ENCODE measurements around the gene HSCB. TPM values are rescaled to one million over a fixed set of nuclear protein-coding genes. Genes with fewer than 3 reads are reported as not detected.
A peak's percentile ranks its signal among the peaks of the same experiment; 100 is the strongest.
"Not testable (repeated sequence)": the region's sequence is repeated elsewhere in the genome, so short reads cannot be mapped to it uniquely, and the experiment has no call there.

Gene HSCB
- total and polyA plus RNA-seq, 3 experiments from 2014 or later: 10.9 to 14.6 (median 12.6) TPM

DNA sequence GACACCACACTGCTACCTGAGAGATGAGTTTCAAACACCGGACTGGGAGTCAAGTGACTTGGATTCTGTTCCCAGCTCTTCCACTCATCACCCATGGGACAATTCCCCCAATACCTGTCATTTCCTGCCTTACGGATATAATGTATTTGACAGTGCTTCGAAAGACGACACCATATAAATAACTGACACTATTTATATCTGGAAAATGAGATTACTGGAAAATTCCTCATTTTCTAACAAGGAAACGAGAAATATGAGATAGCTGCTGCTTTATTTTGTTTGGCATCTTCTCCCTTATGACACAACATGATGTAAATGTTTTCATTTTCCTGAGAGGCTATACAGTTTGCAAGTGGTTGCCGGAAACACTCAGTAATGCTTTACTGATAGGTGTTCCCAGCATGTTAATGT lies 8.6 kb downstream of the HSCB start:
- H3K27ac Mint-ChIP-seq: no peak overlapping the region
- Histone ChIP-seq H3K4me1 (ENCODE audit: insufficient read depth, low read length) (no peaks in the 10 kb centered on the region), H3K4me3 (ENCODE audit: low read length) (no peak overlapping the region), H3K27ac (ENCODE audit: low read depth, low read length) (no peak overlapping the region), H3K36me3 (ENCODE audit: insufficient read depth, low read length) (peaks cover 14% of the 10 kb centered on the region), H3K9me3 (ENCODE audit: low read length) (no peaks in the 10 kb centered on the region), H3K27me3 (ENCODE audit: insufficient read depth, low read length, poor library complexity, severe bottlenecking) (no peaks in the 10 kb centered on the region)
- no peaks in the 10 kb centered on the region for H3K27me3 Mint-ChIP-seq
- ChIA-PET POLR2A (no interaction called here), CTCF (interaction anchor here (1.1 to 1.2 kb wide), 2 partner anchors 50 to 52 kb away, joined by 3 to 4 read pairs; partner anchors contain the start of gene XBP1)
- peaks cover 14 to 17% (median 16%) of the 10 kb centered on the region in 3 donors for H3K4me1 Mint-ChIP-seq
- H3K36me3 Mint-ChIP-seq: peaks cover 0 to 41% (median 7%) of the 10 kb centered on the region in 3 donors
- no peak for DNase-seq
- no peaks in the 10 kb centered on the region for H3K9me3 Mint-ChIP-seq
- H3K4me3 Mint-ChIP-seq: no peak overlapping the region

DNA sequence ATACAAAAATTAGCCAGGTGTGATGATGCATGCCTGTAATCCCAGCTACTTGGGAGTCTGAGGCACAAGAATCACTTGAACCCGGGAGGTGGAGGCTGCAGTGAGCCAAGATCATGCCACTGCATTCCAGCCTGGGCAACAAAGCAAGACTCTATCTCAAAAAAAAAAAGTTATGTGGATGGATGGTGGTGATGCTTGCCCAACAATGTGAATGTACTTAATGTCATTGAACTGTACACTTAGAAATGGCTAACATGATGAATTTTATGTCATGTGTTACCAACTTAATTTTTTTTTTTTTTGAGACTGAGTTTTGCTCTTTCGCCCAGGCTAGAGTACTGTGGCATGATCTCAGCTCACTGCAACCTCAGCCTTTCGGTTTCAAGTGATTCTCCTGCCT lies 12.7 kb downstream of the HSCB start:
- CTCF ChIA-PET; H3K4me1 Mint-ChIP-seq; H3K36me3 ChIP-seq (ENCODE audit: insufficient read depth, low read length); H3K27ac ChIP-seq (ENCODE audit: low read depth, low read length); H3K4me1 ChIP-seq (ENCODE audit: insufficient read depth, low read length); H3K27me3 ChIP-seq (ENCODE audit: insufficient read depth, low read length, poor library complexity, severe bottlenecking); H3K4me3 ChIP-seq (ENCODE audit: low read length); H3K27ac Mint-ChIP-seq; DNase-seq; H3K27me3 Mint-ChIP-seq; H3K4me3 Mint-ChIP-seq; H3K9me3 ChIP-seq (ENCODE audit: low read length); H3K9me3 Mint-ChIP-seq; POLR2A ChIA-PET: not testable (repeated sequence)
- peaks cover 0 to 25% (median 6%) of the 10 kb centered on the region in 3 donors for H3K36me3 Mint-ChIP-seq

DNA sequence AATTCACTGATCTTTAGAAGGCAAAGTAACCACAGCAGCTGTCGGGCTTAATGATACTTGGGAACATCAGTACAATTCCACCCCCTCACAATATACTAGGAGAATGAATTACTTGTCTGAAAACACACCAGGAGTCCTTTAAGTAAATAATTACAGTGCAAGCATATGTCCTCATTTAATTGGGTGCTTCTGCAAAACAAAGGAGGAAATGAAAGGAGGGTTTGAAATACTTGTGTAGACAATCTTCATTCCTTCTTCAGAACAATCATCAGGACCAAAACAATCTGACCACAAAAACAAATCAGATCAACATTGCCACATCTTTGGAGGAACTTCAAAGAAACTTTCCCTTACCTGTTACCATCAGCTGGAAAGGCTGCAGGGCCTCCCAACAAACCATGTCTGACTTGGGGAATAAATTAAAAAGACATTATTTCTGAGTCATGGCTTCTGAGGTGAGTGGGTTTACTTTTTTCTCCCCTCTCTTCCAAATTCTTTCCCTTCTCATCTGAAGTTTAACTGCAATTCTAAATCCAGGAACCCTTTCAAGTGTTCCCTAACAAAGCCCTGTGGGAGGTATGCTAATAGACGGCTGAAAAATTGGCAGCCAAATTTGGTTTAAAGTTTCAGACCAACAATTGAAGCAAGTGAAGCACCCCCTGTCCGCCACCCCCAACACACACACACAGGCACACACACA lies 18.2 kb downstream of the HSCB start:
- Mint-ChIP-seq H3K36me3 (peaks cover 0 to 7% (median 3%) of the 10 kb centered on the region in 3 donors), H3K4me1 (no peaks in the 10 kb centered on the region), H3K4me3 (no peak overlapping the region), H3K27ac (peak overlapping the region in 1 of 8 donors; percentile 26), H3K27me3 (peaks cover 0 to 3% of the 10 kb centered on the region in 2 donors), H3K9me3 (no peaks in the 10 kb centered on the region)
- no peaks in the 10 kb centered on the region for H3K36me3 ChIP-seq (ENCODE audit: insufficient read depth, low read length)
- DNase-seq: no peak
- no peaks in the 10 kb centered on the region for H3K9me3 ChIP-seq (ENCODE audit: low read length)
- H3K27ac ChIP-seq (ENCODE audit: low read depth, low read length): no peak overlapping the region
- H3K4me3 ChIP-seq (ENCODE audit: low read length): no peak overlapping the region
- POLR2A ChIA-PET: interaction anchor here (0.6 kb wide), 1 partner anchor 13 kb away, joined by 3 read pairs; no protein-coding TSS in a partner anchor
- H3K4me1 ChIP-seq (ENCODE audit: insufficient read depth, low read length): no peaks in the 10 kb centered on the region
- CTCF ChIA-PET: no interaction called here
- no peaks in the 10 kb centered on the region for H3K27me3 ChIP-seq (ENCODE audit: insufficient read depth, low read length, poor library complexity, severe bottlenecking)

DNA sequence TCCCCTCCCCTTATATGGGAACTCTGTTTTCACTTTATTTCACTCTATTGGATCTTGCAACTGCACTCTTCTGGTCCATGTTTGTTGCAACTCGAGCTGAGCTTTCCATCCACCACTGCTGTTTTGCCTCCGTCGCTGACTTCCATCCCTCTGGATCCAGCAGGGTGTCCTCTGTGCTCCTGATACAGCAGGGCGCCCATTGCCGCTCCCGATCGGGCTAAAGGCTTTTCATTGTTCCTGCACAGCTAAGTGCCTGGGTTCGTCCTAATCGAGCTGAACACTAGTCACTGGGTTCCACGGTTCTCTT lies 19.6 kb downstream of the HSCB start:
- no peak overlapping the region for H3K4me3 ChIP-seq (ENCODE audit: low read length)
- Mint-ChIP-seq H3K36me3 (peaks cover 0 to 7% (median 3%) of the 10 kb centered on the region in 3 donors), H3K9me3 (no peaks in the 10 kb centered on the region), H3K4me1 (no peaks in the 10 kb centered on the region), H3K4me3 (no peak overlapping the region), H3K27ac (peak overlapping the region in 1 of 8 donors; percentile 46), H3K27me3 (peaks cover 0 to 3% of the 10 kb centered on the region in 2 donors)
- ChIA-PET CTCF (no interaction called here), POLR2A (no interaction called here)
- H3K4me1 ChIP-seq (ENCODE audit: insufficient read depth, low read length): no peaks in the 10 kb centered on the region
- no peak for DNase-seq
- no peaks in the 10 kb centered on the region for H3K9me3 ChIP-seq (ENCODE audit: low read length)
- no peak overlapping the region for H3K27ac ChIP-seq (ENCODE audit: low read depth, low read length)
- no peaks in the 10 kb centered on the region for H3K36me3 ChIP-seq (ENCODE audit: insufficient read depth, low read length)
- H3K27me3 ChIP-seq (ENCODE audit: insufficient read depth, low read length, poor library complexity, severe bottlenecking): no peaks in the 10 kb centered on the region

DNA sequence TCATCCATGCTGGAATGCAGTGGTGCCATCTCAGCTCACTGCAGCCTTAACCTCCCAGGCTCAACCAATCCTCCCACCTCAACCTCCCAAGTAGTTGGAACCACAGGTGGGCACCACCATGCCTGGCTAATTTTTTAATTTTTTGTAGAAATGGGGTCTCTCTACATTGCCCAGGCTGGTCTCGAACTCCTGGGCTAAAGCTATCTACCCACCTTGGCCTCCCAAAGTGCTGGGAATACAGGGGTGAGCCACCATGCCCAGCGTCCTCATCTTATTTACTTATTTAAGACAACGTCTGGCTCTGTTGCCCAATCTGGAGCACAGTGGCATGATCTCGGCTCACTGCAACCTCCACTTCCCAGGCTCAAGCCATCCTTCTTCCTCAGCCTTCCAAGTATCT lies 20.2 kb downstream of the HSCB start:
- H3K27ac ChIP-seq (ENCODE audit: low read depth, low read length); H3K4me1 ChIP-seq (ENCODE audit: insufficient read depth, low read length); H3K4me3 ChIP-seq (ENCODE audit: low read length); CTCF ChIA-PET; H3K36me3 Mint-ChIP-seq; H3K27me3 ChIP-seq (ENCODE audit: insufficient read depth, low read length, poor library complexity, severe bottlenecking); H3K4me1 Mint-ChIP-seq; H3K27ac Mint-ChIP-seq; H3K9me3 ChIP-seq (ENCODE audit: low read length); H3K9me3 Mint-ChIP-seq; DNase-seq; H3K36me3 ChIP-seq (ENCODE audit: insufficient read depth, low read length); H3K27me3 Mint-ChIP-seq; POLR2A ChIA-PET; H3K4me3 Mint-ChIP-seq: not testable (repeated sequence)

DNA sequence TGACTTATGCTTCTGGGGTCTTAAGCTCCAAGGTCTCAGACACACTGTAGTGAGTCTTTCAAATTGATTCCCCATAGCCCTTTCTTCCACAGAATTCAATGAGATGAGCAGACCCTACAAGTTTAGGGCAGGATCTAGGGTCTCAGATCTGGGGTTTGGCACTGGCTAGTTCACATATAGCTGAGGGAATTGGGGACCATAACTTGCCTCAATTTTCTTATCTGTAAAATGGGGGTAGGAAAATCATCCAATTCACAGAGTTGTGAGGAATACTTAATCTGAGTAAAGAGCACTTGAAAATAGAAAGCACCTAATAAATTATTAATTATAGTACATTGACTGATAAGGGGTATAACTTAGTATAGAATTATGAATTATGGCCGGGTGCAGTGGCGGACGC lies 24.8 kb downstream of the HSCB start:
- Mint-ChIP-seq H3K27me3 (no peaks in the 10 kb centered on the region), H3K27ac (no peak overlapping the region), H3K4me3 (no peak overlapping the region), H3K9me3 (no peaks in the 10 kb centered on the region), H3K36me3 (peaks cover 0 to 2% (median 0%) of the 10 kb centered on the region in 3 donors), H3K4me1 (no peaks in the 10 kb centered on the region)
- ChIA-PET POLR2A (no interaction called here), CTCF (no interaction called here)
- Histone ChIP-seq H3K9me3 (ENCODE audit: low read length) (no peaks in the 10 kb centered on the region), H3K36me3 (ENCODE audit: insufficient read depth, low read length) (no peaks in the 10 kb centered on the region), H3K4me1 (ENCODE audit: insufficient read depth, low read length) (no peaks in the 10 kb centered on the region), H3K4me3 (ENCODE audit: low read length) (no peak overlapping the region), H3K27me3 (ENCODE audit: insufficient read depth, low read length, poor library complexity, severe bottlenecking) (no peaks in the 10 kb centered on the region), H3K27ac (ENCODE audit: low read depth, low read length) (no peak overlapping the region)
- no peak for DNase-seq

DNA sequence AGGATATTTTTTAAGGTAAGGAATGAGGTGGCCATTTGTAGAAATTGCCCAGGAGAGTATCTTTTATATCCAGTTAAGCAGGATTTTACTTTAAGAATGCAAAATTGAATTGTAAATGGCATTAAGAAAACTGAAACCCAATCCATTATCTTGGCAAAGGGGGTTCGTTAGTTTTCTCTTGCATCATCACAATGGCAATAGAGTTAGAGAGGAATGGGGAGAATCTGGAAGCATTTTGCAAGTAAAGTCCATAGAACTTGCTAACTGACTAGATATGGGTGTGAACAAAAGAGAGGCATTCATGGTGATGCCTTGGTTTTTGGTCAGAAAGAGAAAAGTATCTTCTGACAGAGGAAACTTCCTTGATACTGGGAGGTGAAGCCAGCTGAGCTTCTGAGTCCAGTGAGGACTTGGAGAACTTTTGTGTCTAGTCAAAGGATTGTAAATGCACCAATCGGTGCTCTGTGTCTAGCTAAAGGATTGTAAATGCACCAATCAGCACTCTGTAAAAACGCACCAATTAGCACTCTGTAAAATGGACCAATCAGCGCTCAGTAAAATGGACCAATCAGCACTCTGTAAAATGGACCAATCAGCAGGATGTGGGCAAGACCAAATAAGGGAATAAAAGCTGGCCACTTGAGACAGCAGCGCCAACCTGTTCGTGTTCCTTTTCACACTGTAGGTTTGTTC lies 27.0 kb downstream of the HSCB start:
- ChIA-PET CTCF (no interaction called here), POLR2A (interaction anchor here (0.6 kb wide), 1 partner anchor 17 kb away, joined by 4 read pairs; no protein-coding TSS in a partner anchor)
- Mint-ChIP-seq H3K9me3 (no peaks in the 10 kb centered on the region), H3K36me3 (peaks cover 0 to 7% (median 6%) of the 10 kb centered on the region in 3 donors), H3K27me3 (no peaks in the 10 kb centered on the region), H3K4me1 (peaks cover 10 to 11% (median 11%) of the 10 kb centered on the region in 3 donors), H3K4me3 (peak overlapping the region in 1 of 7 donors; percentile 80), H3K27ac (peak overlapping the region in 1 of 8 donors; percentile 75)
- Histone ChIP-seq H3K36me3 (ENCODE audit: insufficient read depth, low read length) (no peaks in the 10 kb centered on the region), H3K4me3 (ENCODE audit: low read length) (no peak overlapping the region), H3K4me1 (ENCODE audit: insufficient read depth, low read length) (peaks cover 9% of the 10 kb centered on the region), H3K9me3 (ENCODE audit: low read length) (no peaks in the 10 kb centered on the region), H3K27me3 (ENCODE audit: insufficient read depth, low read length, poor library complexity, severe bottlenecking) (no peaks in the 10 kb centered on the region), H3K27ac (ENCODE audit: low read depth, low read length) (no peak overlapping the region)
- DNase-seq: no peak

DNA sequence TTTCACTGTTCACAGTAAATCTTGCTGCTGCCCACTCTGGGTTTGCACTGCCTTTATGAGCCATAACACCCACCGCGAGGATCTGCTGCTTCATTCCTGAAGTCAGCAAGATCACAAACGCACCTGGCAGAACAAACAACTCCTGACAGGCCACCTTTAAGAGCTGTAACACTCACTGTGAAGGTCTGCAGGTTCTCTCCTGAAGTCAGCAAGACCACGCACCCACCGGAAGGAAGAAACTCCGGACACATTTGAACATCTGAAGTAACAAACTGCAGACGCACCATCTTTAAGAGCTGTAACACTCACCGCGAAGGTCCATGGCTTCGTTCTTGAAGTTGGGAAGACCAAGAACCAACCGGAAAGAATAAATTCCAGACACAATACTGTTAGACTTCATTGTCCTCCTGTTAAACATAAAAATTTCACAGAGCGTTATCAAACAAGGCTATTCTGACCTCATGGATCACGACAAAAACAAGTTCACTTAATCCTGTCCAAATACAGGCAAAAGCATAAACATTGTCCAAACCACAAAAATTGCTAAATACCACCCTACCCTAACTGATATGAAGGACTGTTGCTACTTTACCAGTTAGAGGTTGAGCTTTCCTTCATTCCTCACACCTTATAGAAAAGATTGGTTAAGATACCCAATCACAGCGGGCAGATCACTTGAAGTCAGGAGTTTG lies 27.7 kb downstream of the HSCB start:
- POLR2A ChIA-PET: no interaction called here
- CTCF ChIA-PET: no interaction called here

More for the DNA sequence above, 27.7 kb downstream of the HSCB start:
- Histone ChIP-seq H3K27me3 (ENCODE audit: insufficient read depth, low read length, poor library complexity, severe bottlenecking) (no peaks in the 10 kb centered on the region), H3K9me3 (ENCODE audit: low read length) (no peaks in the 10 kb centered on the region), H3K4me3 (ENCODE audit: low read length) (no peak overlapping the region), H3K27ac (ENCODE audit: low read depth, low read length) (no peak overlapping the region), H3K36me3 (ENCODE audit: insufficient read depth, low read length) (peaks cover under 1% of the 10 kb centered on the region), H3K4me1 (ENCODE audit: insufficient read depth, low read length) (peaks cover 16% of the 10 kb centered on the region)
- H3K4me3 Mint-ChIP-seq: peak overlapping the region in 1 of 7 donors; percentile 80
- H3K36me3 Mint-ChIP-seq: peaks cover 2 to 9% (median 7%) of the 10 kb centered on the region in 3 donors
- H3K4me1 Mint-ChIP-seq: peaks cover 12 to 15% (median 14%) of the 10 kb centered on the region in 3 donors
- no peak for DNase-seq
- no peaks in the 10 kb centered on the region for H3K9me3 Mint-ChIP-seq
- H3K27me3 Mint-ChIP-seq: no peaks in the 10 kb centered on the region
- peak overlapping the region in 1 of 8 donors; percentile 75 for H3K27ac Mint-ChIP-seq

Data from CD8-positive, alpha-beta memory T cell (primary cell).